Measurements from ENCODE around the gene SRGAP1. TPM values are rescaled to one million over a fixed set of nuclear protein-coding genes. Genes with fewer than 3 reads are reported as not detected.

The SRGAP1 gene
- total and polyA plus RNA-seq, 4 donors, result 1.8 to 12.4 (median 6.2) TPM

- Histone ChIP-seq H3K4me3 (no peak overlapping the region), H3K9ac (ENCODE audit: insufficient read depth in 1 of 2, low read length in 2 of 2) (no peak overlapping the region), H3K27ac (ENCODE audit: low read depth in 1 of 2, low read length in 1 of 2) (no peak overlapping the region), H3K36me3 (ENCODE audit: control insufficient read depth in 4 of 4, insufficient read depth in 4 of 4, low read length in 4 of 4) (no peaks in the 10 kb centered on the region), H3K4me1 (ENCODE audit: control insufficient read depth in 5 of 5, insufficient read depth in 5 of 5, low read length in 5 of 5) (peaks cover 0 to 6% (median 0%) of the 10 kb centered on the region in 5 donors), H3K27me3 (ENCODE audit: control insufficient read depth in 3 of 3, insufficient read depth in 3 of 3, low read length in 2 of 3) (peaks cover 0 to 2% (median 0%) of the 10 kb centered on the region in 3 donors), H3K9me3 (ENCODE audit: control insufficient read depth in 4 of 4, insufficient read depth in 3 of 4, low read length in 3 of 4) (peaks cover 0 to 5% (median 0%) of the 10 kb centered on the region in 4 donors)
- DNase-seq (peak in 2 of 3 donors; percentile 77 to 98), ATAC-seq (ENCODE audit: insufficient read depth, low FRiP score) (peak; percentile 72)
- TF ChIP-seq CTCF (IDR thresholded peaks at IDR 0.05; ENCODE audit: control extremely low read depth, extremely low read depth), result peak; percentile 48
- 24 to 40% methylated on average over 4 of the region's 4 CpGs for WGBS, 2 donors
Observed at GRCh38 chr12:63826006-63826585, 18.4 kb upstream of the SRGAP1 start.

GRCh38 chr12:63828867-63829266 is 15.6 kb upstream of the SRGAP1 start:
- Histone ChIP-seq H3K9ac (ENCODE audit: insufficient read depth in 1 of 2, low read length in 2 of 2) (no peak overlapping the region), H3K36me3 (ENCODE audit: control insufficient read depth in 4 of 4, insufficient read depth in 4 of 4, low read length in 4 of 4) (no peaks in the 10 kb centered on the region), H3K4me3 (no peak overlapping the region), H3K27me3 (ENCODE audit: control insufficient read depth in 3 of 3, insufficient read depth in 3 of 3, low read length in 2 of 3) (no peaks in the 10 kb centered on the region), H3K4me1 (ENCODE audit: control insufficient read depth in 5 of 5, insufficient read depth in 5 of 5, low read length in 5 of 5) (peaks cover 0 to 6% (median 0%) of the 10 kb centered on the region in 5 donors), H3K27ac (ENCODE audit: low read depth in 1 of 2, low read length in 1 of 2) (no peak overlapping the region), H3K9me3 (ENCODE audit: control insufficient read depth in 4 of 4, insufficient read depth in 3 of 4, low read length in 3 of 4) (peaks cover 0 to 5% (median 0%) of the 10 kb centered on the region in 4 donors)
- TF ChIP-seq CTCF (IDR thresholded peaks at IDR 0.05; ENCODE audit: control extremely low read depth, extremely low read depth), result no peak
- no peak for DNase-seq
- 93 to 94% methylated on average over 2 of the region's 2 CpGs for WGBS, 2 donors
- ATAC-seq (ENCODE audit: insufficient read depth, low FRiP score), result no peak

- DNase-seq, result no peak
- Histone ChIP-seq H3K4me1 (ENCODE audit: control insufficient read depth in 5 of 5, insufficient read depth in 5 of 5, low read length in 5 of 5) (no peaks in the 10 kb centered on the region), H3K4me3 (no peak overlapping the region), H3K27ac (ENCODE audit: low read depth in 1 of 2, low read length in 1 of 2) (no peak overlapping the region), H3K27me3 (ENCODE audit: control insufficient read depth in 3 of 3, insufficient read depth in 3 of 3, low read length in 2 of 3) (no peaks in the 10 kb centered on the region), H3K9ac (ENCODE audit: insufficient read depth in 1 of 2, low read length in 2 of 2) (no peak overlapping the region), H3K36me3 (ENCODE audit: control insufficient read depth in 4 of 4, insufficient read depth in 4 of 4, low read length in 4 of 4) (no peaks in the 10 kb centered on the region), H3K9me3 (ENCODE audit: control insufficient read depth in 4 of 4, insufficient read depth in 3 of 4, low read length in 3 of 4) (no peaks in the 10 kb centered on the region)
- ATAC-seq (ENCODE audit: insufficient read depth, low FRiP score), result no peak
- WGBS, 2 donors, result 79 to 90% methylated on average over 2 of the region's 2 CpGs
- TF ChIP-seq CTCF (IDR thresholded peaks at IDR 0.05; ENCODE audit: control extremely low read depth, extremely low read depth), result no peak
Observed at GRCh38 chr12:63836046-63836445, 8.5 kb upstream of the SRGAP1 start.

- TF ChIP-seq CTCF (IDR thresholded peaks at IDR 0.05; ENCODE audit: control extremely low read depth, extremely low read depth), result no peak
- 85 to 87% methylated on average over 3 of the region's 3 CpGs for WGBS, 2 donors
- no peak overlapping the region for H3K4me3 ChIP-seq
- DNase-seq (no peak), ATAC-seq (ENCODE audit: insufficient read depth, low FRiP score) (no peak)
- no peak overlapping the region for H3K9ac ChIP-seq (ENCODE audit: insufficient read depth in 1 of 2, low read length in 2 of 2)
- H3K27me3 ChIP-seq (ENCODE audit: control insufficient read depth in 3 of 3, insufficient read depth in 3 of 3, low read length in 2 of 3), result no peaks in the 10 kb centered on the region
- no peaks in the 10 kb centered on the region for H3K4me1 ChIP-seq (ENCODE audit: control insufficient read depth in 5 of 5, insufficient read depth in 5 of 5, low read length in 5 of 5)
- no peak overlapping the region for H3K27ac ChIP-seq (ENCODE audit: low read depth in 1 of 2, low read length in 1 of 2)
- no peaks in the 10 kb centered on the region for H3K9me3 ChIP-seq (ENCODE audit: control insufficient read depth in 4 of 4, insufficient read depth in 3 of 4, low read length in 3 of 4)
- no peaks in the 10 kb centered on the region for H3K36me3 ChIP-seq (ENCODE audit: control insufficient read depth in 4 of 4, insufficient read depth in 4 of 4, low read length in 4 of 4)
Observed at GRCh38 chr12:63836936-63837335, 7.6 kb upstream of the SRGAP1 start.

Data from lung (tissue), 12 donors.